Right lobe of liver (tissue), 4 donors: Measurements from ENCODE around the gene PHF14.

Experiments
- POLR2A ChIP-seq: fragments of 450-650 bp; IDR thresholded peaks from one replicate; pipeline ENCODE4 v1.6.1; 2017; ENCODE audit warnings: antibody characterized with exemption, mild to moderate bottlenecking
- TF ChIP-seq, protein P1 (sequence below), 4 donors: fragments of 200-600 bp in 3 of 4; fragments of 450-650 bp in 1 of 4; IDR thresholded peaks; one replicate each; pipeline versions ENCODE4 v1.5.1 to v1.8.0; 2016 to 2022; ENCODE audit warnings: antibody characterized with exemption in 4 of 4, mild to moderate bottlenecking in 2 of 4
- donor health status: DM: no; HTN: no; CAD: no.
- donor health status: DM: no; HTN: no; CAD: no.
- donor health status: DM: no; HTN: yes; CAD: no.

DNA sequence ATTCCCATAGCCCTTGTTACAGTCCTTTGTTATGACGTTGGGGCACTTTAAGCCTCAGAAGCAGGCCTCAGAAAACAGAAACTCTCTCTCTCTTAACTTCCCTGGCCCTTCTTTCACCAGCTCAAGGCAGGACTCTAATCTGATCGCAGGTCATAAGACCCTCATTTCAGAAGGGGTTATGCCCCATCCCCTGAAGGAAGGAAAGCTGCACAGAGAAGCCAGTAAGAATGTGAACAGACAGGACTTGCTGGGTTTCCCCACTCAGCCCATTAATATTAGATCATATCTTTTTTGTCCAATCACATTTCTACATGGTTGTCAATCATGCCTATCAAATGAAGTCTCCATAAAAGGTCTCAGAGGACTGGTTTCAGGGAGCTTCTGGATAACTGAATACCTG lies 49.3 kb upstream of the PHF14 start:
- TF ChIP-seq, protein P1, sequence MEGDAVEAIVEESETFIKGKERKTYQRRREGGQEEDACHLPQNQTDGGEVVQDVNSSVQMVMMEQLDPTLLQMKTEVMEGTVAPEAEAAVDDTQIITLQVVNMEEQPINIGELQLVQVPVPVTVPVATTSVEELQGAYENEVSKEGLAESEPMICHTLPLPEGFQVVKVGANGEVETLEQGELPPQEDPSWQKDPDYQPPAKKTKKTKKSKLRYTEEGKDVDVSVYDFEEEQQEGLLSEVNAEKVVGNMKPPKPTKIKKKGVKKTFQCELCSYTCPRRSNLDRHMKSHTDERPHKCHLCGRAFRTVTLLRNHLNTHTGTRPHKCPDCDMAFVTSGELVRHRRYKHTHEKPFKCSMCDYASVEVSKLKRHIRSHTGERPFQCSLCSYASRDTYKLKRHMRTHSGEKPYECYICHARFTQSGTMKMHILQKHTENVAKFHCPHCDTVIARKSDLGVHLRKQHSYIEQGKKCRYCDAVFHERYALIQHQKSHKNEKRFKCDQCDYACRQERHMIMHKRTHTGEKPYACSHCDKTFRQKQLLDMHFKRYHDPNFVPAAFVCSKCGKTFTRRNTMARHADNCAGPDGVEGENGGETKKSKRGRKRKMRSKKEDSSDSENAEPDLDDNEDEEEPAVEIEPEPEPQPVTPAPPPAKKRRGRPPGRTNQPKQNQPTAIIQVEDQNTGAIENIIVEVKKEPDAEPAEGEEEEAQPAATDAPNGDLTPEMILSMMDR (IDR thresholded peaks at IDR 0.05), result no peak
- no peak for TF ChIP-seq POLR2A
